ENCODE measurements around the gene IPPK.

DNA sequence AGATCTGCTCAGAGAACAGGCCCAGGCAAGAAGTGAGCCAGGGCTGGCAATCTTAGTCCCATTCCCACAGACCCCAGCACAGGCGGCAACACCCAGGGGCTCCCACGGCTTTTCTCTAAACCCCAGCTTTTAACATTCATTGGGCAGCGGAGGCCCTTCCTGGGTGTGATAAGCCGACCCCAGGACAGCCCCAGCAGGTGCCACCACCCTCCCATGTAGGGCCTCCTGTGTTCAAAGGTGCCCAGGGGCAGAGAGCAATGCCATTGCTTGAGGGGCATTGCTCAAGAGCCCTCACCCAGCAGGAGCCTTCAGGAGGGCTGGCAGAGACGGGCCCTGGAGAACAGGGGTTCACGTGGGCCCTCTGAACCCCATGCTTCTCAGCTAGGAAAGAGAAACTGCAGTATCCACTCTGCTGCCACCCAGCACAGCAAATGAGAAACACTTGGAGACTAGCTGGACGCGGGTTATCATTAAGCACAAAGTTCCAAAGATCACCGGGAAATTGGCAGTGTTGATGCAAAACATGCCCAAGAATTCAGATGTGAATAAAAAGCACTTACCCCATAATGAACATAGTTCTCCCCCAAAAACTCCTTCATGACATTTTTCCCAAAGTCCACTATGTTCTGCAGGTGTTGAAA is 13.9 kb downstream of the IPPK start:
- TF ChIP-seq EZH2 (IDR thresholded peaks at IDR 0.05; ENCODE audit: low read depth, low read length, severe bottlenecking): no peak
- TF ChIP-seq, protein P1, sequence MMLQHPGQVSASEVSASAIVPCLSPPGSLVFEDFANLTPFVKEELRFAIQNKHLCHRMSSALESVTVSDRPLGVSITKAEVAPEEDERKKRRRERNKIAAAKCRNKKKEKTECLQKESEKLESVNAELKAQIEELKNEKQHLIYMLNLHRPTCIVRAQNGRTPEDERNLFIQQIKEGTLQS (IDR thresholded peaks at IDR 0.05; ENCODE audit: insufficient read depth, low read depth, low read length): no peak
- no peak for TF ChIP-seq CEBPB (IDR thresholded peaks at IDR 0.05; ENCODE audit: low read depth, low read length)

Measured in H1 (cell line).